Measurements from ENCODE around the gene LRRC18. TPM values are rescaled to one million over a fixed set of nuclear protein-coding genes. Genes with fewer than 3 reads are reported as not detected.

LRRC18 gene
- total and polyA plus RNA-seq, 2 donors (not counting 1 experiment from before 2014, with no cell fraction given): not detected

DNA sequence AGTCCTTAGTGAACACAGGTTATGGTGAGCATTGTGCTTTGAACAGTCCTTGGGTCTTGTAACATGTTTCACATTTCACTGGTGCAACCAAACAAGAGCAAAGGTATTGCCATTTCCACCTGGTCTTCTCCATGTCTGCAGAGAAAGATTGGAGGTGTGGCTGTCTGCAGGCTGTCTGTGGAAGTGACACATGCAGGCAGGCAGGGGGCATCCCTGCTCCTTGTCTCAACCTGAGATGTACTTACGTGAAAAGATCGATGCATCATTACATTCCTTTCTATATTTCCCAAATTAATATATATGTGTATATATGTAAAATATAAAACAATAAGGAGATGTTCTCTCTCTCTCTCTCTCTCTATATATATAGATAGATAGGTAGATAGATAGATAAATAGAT is 54.3 kb downstream of the LRRC18 start:
- Histone ChIP-seq H3K27ac (ENCODE audit: low read length in 2 of 2) (no peak overlapping the region), H3K79me2 (ENCODE audit: control insufficient read depth, insufficient read depth, low read length) (peaks cover 11% of the 10 kb centered on the region), H4K20me1 (ENCODE audit: control insufficient read depth, insufficient read depth, low read length, poor library complexity, severe bottlenecking) (peaks cover 23% of the 10 kb centered on the region), H3K9ac (ENCODE audit: low read length) (no peak overlapping the region), H3K27me3 (replicated peaks in 1 of 4; ENCODE audit: control extremely low read depth in 1 of 4, control insufficient read depth in 3 of 4, insufficient read depth in 4 of 4, low read length in 3 of 4) (no peaks in the 10 kb centered on the region), H3K4me2 (replicated peaks; ENCODE audit: low read depth, low read length, poor library complexity, severe bottlenecking) (no peak overlapping the region), H3K4me1 (ENCODE audit: control insufficient read depth in 2 of 2, insufficient read depth in 2 of 2, low read length in 2 of 2) (no peaks in the 10 kb centered on the region), H2AFZ (ENCODE audit: insufficient read depth, low read depth, low read length, poor library complexity, severe bottlenecking) (no peak overlapping the region), H3K9me3 (ENCODE audit: control extremely low read depth in 1 of 3, control insufficient read depth in 2 of 3, insufficient read depth in 1 of 3, low read length in 2 of 3) (peaks cover 0 to 6% (median 0%) of the 10 kb centered on the region in 3 donors), H3K4me3 (ENCODE audit: control extremely low read depth in 1 of 5, extremely low read depth in 1 of 5, insufficient read depth in 1 of 5, low read depth in 2 of 5, low read length in 4 of 5) (no peak overlapping the region), H3K36me3 (replicated peaks in 1 of 2; ENCODE audit: control extremely low read depth in 1 of 2, control insufficient read depth in 1 of 2, extremely low read depth in 1 of 2, insufficient read depth in 2 of 2, low read length in 1 of 2) (peaks cover 7 to 84% of the 10 kb centered on the region in 2 experiments)
- Mint-ChIP-seq H3K4me1 (peaks cover 3% of the 10 kb centered on the region), H3K4me3 (no peak overlapping the region), H3K27me3 (no peaks in the 10 kb centered on the region), H3K9me3 (ENCODE audit: insufficient read depth) (no peaks in the 10 kb centered on the region), H3K27ac (no peak overlapping the region)
- TF ChIP-seq, protein P1, sequence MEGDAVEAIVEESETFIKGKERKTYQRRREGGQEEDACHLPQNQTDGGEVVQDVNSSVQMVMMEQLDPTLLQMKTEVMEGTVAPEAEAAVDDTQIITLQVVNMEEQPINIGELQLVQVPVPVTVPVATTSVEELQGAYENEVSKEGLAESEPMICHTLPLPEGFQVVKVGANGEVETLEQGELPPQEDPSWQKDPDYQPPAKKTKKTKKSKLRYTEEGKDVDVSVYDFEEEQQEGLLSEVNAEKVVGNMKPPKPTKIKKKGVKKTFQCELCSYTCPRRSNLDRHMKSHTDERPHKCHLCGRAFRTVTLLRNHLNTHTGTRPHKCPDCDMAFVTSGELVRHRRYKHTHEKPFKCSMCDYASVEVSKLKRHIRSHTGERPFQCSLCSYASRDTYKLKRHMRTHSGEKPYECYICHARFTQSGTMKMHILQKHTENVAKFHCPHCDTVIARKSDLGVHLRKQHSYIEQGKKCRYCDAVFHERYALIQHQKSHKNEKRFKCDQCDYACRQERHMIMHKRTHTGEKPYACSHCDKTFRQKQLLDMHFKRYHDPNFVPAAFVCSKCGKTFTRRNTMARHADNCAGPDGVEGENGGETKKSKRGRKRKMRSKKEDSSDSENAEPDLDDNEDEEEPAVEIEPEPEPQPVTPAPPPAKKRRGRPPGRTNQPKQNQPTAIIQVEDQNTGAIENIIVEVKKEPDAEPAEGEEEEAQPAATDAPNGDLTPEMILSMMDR (IDR thresholded peaks at IDR 0.05): no peak
- no peak for TF ChIP-seq EZH2 (IDR thresholded peaks at IDR 0.05; ENCODE audit: borderline replicate concordance, insufficient read depth, low read depth, low read length, poor library complexity, severe bottlenecking)
- CTCF ChIA-PET: no interaction called here
- POLR2A ChIA-PET: interaction anchor here (0.7 kb wide), 1 partner anchor 55 kb away, joined by 3 read pairs; no protein-coding TSS in a partner anchor
- intact Hi-C loops (cut with micrococcal nuclease): no loop called here
- no CpG with 5 or more reads among the region's 2 CpGs for WGBS (ENCODE audit: insufficient coverage)
- ATAC-seq (ENCODE audit: low read depth): no peak
- no peak for DNase-seq

GRCh38 chr10:48884179-48885045 is 55.2 kb downstream of the LRRC18 start:
- Histone ChIP-seq H3K79me2 (ENCODE audit: control insufficient read depth, insufficient read depth, low read length) (peaks cover 15% of the 10 kb centered on the region), H3K9me3 (ENCODE audit: control extremely low read depth in 1 of 3, control insufficient read depth in 2 of 3, insufficient read depth in 1 of 3, low read length in 2 of 3) (peaks cover 0 to 6% (median 0%) of the 10 kb centered on the region in 3 donors), H3K4me1 (ENCODE audit: control insufficient read depth in 2 of 2, insufficient read depth in 2 of 2, low read length in 2 of 2) (no peaks in the 10 kb centered on the region), H3K27me3 (replicated peaks in 1 of 4; ENCODE audit: control extremely low read depth in 1 of 4, control insufficient read depth in 3 of 4, insufficient read depth in 4 of 4, low read length in 3 of 4) (no peaks in the 10 kb centered on the region), H3K36me3 (replicated peaks in 1 of 2; ENCODE audit: control extremely low read depth in 1 of 2, control insufficient read depth in 1 of 2, extremely low read depth in 1 of 2, insufficient read depth in 2 of 2, low read length in 1 of 2) (peaks cover 1 to 84% of the 10 kb centered on the region in 2 experiments), H3K4me2 (replicated peaks; ENCODE audit: low read depth, low read length, poor library complexity, severe bottlenecking) (no peak overlapping the region), H4K20me1 (ENCODE audit: control insufficient read depth, insufficient read depth, low read length, poor library complexity, severe bottlenecking) (peaks cover 13% of the 10 kb centered on the region), H3K9ac (ENCODE audit: low read length) (no peak overlapping the region), H3K4me3 (ENCODE audit: control extremely low read depth in 1 of 5, extremely low read depth in 1 of 5, insufficient read depth in 1 of 5, low read depth in 2 of 5, low read length in 4 of 5) (no peak overlapping the region), H3K27ac (ENCODE audit: low read length in 2 of 2) (no peak overlapping the region), H2AFZ (ENCODE audit: insufficient read depth, low read depth, low read length, poor library complexity, severe bottlenecking) (no peak overlapping the region)
- Mint-ChIP-seq H3K27me3 (no peaks in the 10 kb centered on the region), H3K9me3 (ENCODE audit: insufficient read depth) (no peaks in the 10 kb centered on the region), H3K27ac (no peak overlapping the region), H3K4me1 (peaks cover 3% of the 10 kb centered on the region), H3K4me3 (no peak overlapping the region)
- ATAC-seq (ENCODE audit: low read depth) (no peak), DNase-seq (no peak)
- POLR2A ChIA-PET: interaction anchor here (0.7 kb wide), 1 partner anchor 54 kb away, joined by 3 read pairs; no protein-coding TSS in a partner anchor
- TF ChIP-seq, protein P1 (IDR thresholded peaks at IDR 0.05): no peak
- TF ChIP-seq EZH2 (IDR thresholded peaks at IDR 0.05; ENCODE audit: borderline replicate concordance, insufficient read depth, low read depth, low read length, poor library complexity, severe bottlenecking): no peak
- CTCF ChIA-PET: interaction anchor here (0.9 kb wide), 1 partner anchor 228 kb away, joined by 3 read pairs; no protein-coding TSS in a partner anchor
- intact Hi-C loops (cut with micrococcal nuclease): no loop called here
- 96% methylated on average over 8 of the region's 9 CpGs for WGBS (ENCODE audit: insufficient coverage)
